Tibial nerve (tissue), 4 donors: Measurements from ENCODE around the gene PCED1A.

ENCODE experiments used
- CTCF ChIP-seq, 5 experiments: fragments of 200-600 bp in 3 of 5; fragments of 450-650 bp in 2 of 5; sonication (generic) in 3 of 5; IDR thresholded peaks; one replicate each; pipeline ENCODE4 v1.5.1; 2016 to 2019; ENCODE audit warnings: antibody characterized with exemption in 5 of 5, mild to moderate bottlenecking in 3 of 5, moderate library complexity in 2 of 5
- EP300 ChIP-seq, 2 donors: sonication (generic); formaldehyde crosslinking; IDR thresholded peaks; one replicate each; pipeline ENCODE4 v1.6.1; 2017; ENCODE audit warnings: antibody characterized with exemption in 2 of 2, mild to moderate bottlenecking in 1 of 2
- POLR2A ChIP-seq, 2 donors: fragments of 450-650 bp; IDR thresholded peaks; one replicate each; pipeline ENCODE4 v1.6.1; 2017; ENCODE audit warnings: antibody characterized with exemption in 2 of 2, mild to moderate bottlenecking in 2 of 2, moderate library complexity in 2 of 2

- TF ChIP-seq CTCF (IDR thresholded peaks at IDR 0.05) (no peak), POLR2A (IDR thresholded peaks at IDR 0.05) (peak in 1 of 2 donors; percentile 52), EP300 (IDR thresholded peaks at IDR 0.05) (peak in 1 of 2 donors; percentile 83)
Measured at GRCh38 chr20:2840138-2840966, at the start of gene PCED1A, which contains the start of gene VPS16.
